Right renal cortex interstitium (tissue), 3 donors: ENCODE results near the gene RPH3AL. TPM values are rescaled to one million over a fixed set of nuclear protein-coding genes. Genes with fewer than 3 reads are reported as not detected.

ENCODE experiments used
- DNase-seq, 3 donors: peaks; one replicate each; pipeline ENCODE4 v3.0.0-alpha.2; 2013; ENCODE audit warnings: low read depth in 3 of 3, low spot score in 2 of 3
- polyA plus RNA-seq, 3 donors: library from polyadenylated mRNA; unstranded; fragments of 120-200 nt; gene quantifications; one replicate each; pipeline ENCODE4 v1.2.1, GENCODE V29; 2013; ENCODE audit not compliant: insufficient read length in 3 of 3

RPH3AL gene
- polyA plus RNA-seq, 3 donors = 11.6 to 19.7 (median 16.5) TPM

GRCh38 chr17:266219-266618 is 86.4 kb downstream of the RPH3AL start:
- DNase-seq = no peak

- no peak for DNase-seq
These were observed 86.9 kb downstream of the RPH3AL start for GRCh38 chr17:265718-266117.

- DNase-seq = no peak
These were observed 88.8 kb downstream of the RPH3AL start for GRCh38 chr17:263773-264172.

- DNase-seq = no peak
These were observed 89.3 kb downstream of the RPH3AL start for GRCh38 chr17:263271-263670.

- no peak for DNase-seq
These were observed 91.0 kb downstream of the RPH3AL start for GRCh38 chr17:261635-262034.

GRCh38 chr17:260944-261343 is 91.7 kb downstream of the RPH3AL start:
- DNase-seq = no peak

- no peak for DNase-seq
These were observed 92.4 kb downstream of the RPH3AL start for GRCh38 chr17:260031-260791.

GRCh38 chr17:259341-259976 is 93.1 kb downstream of the RPH3AL start:
- no peak for DNase-seq

- no peak for DNase-seq
These were observed 93.7 kb downstream of the RPH3AL start for GRCh38 chr17:258906-259305.

GRCh38 chr17:258045-258734 is 94.4 kb downstream of the RPH3AL start:
- DNase-seq = no peak

GRCh38 chr17:253091-253846 is 99.3 kb downstream of the RPH3AL start:
- DNase-seq = no peak

- DNase-seq = no peak
These were observed 100.2 kb downstream of the RPH3AL start for GRCh38 chr17:252456-252855.

GRCh38 chr17:251531-251930 is 101.1 kb downstream of the RPH3AL start:
- DNase-seq = no peak

- no peak for DNase-seq
These were observed 101.9 kb downstream of the RPH3AL start for GRCh38 chr17:250487-251300.

- DNase-seq = no peak
These were observed 103.2 kb downstream of the RPH3AL start for GRCh38 chr17:249236-249993.

- no peak for DNase-seq
These were observed 104.0 kb downstream of the RPH3AL start for GRCh38 chr17:248337-249235.

- no peak for DNase-seq
These were observed 104.8 kb downstream of the RPH3AL start for GRCh38 chr17:247767-248166.

GRCh38 chr17:246851-247421 is 105.7 kb downstream of the RPH3AL start:
- DNase-seq = no peak
